HUDEP-2 (cell line): ENCODE results near the gene MTURN.

ENCODE experiments used
- DNase-seq, 76 experiments: peaks; one replicate each; lab custom pipeline; 2025; ENCODE audit not compliant: unreplicated experiment in 76 of 76; lab: John Stamatoyannopoulos, UW

Gene MTURN

GRCh38 chr7:30200591-30200990 lies 65.8 kb downstream of the MTURN start:
- no peak for DNase-seq

DNA sequence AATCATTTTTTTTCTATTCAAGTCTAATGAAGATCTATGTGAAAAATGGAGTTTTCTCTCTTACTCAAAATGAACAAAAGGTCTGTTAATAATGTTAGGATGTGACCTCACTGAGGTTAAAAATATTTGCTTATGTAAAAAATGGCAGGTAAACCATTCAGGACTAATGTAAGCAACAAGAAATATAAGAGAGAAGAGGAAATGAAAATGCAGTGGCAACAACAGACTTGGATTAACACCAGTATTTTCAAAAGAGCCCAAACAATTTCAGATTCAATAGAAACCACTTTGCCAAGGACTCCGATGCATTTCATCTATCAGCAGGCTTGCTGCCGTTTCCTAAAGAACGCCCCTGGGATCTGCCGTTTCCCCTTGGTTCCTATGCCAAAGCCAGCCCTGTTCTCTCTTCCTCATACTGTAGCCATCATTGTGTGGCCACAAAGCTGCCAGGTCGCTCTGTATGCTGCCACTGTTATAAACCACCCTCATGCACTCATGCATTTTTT lies 66.4 kb downstream of the MTURN start:
- no peak for DNase-seq

GRCh38 chr7:30201921-30202320 lies 67.1 kb downstream of the MTURN start:
- DNase-seq: no peak

GRCh38 chr7:30202671-30203070 lies 67.9 kb downstream of the MTURN start:
- DNase-seq: no peak

DNA sequence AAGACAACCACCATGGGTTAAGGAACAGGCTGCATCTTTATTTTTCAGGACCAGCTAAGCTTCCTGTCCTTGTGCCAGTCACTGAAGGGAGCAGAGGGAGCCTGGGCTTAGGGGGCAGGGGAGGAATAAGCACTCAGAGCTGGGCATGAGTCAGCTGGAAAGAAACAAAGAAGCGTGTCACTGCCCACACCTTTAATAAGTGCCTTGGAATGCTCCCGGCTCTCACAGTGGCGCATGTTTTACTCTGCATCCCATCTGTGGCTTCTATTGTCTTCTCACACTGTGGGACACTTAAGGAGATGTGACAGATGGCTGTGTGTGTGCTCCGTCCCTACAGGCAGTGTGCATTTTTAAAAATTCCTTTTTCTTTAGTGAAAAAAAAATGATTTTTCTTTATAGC lies 71.7 kb downstream of the MTURN start:
- DNase-seq: no peak

DNA sequence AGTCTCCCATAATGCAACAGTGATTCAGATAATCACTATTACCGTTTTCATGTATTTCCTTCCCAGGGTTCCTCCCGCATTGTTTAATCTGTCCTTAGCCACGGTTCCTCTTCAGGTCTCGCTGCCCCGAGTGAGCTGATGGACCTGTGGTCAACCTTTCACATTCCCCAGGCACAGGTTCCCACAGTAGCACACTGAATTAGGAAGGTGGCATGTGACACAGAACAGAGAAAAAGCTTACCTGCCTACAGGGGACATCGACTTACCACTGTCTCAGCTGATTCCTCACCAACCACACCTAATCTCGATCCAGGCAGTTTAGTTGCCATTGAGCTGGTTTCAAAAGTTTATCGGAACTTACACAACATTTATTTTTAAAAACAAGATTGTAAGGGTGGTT lies 72.2 kb downstream of the MTURN start:
- DNase-seq: no peak

DNA sequence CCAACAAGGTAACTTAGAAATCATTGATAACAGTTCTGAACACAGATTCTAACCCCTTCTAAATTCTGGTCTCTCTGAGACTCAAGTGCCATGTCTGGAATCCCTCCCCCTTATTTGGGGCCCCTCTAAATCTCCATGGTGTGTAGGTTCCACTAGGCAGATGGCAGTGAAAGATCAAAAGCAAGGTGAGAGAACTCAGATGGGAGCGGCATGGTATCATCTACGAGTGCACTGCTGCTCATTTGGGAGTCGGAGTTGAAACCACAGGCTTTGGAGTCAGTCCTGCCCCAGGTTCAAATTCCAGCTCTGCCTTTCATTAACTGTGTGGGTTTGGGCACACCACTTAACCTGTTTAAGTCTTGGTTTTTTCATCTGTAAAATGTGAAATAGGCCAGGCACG lies 72.6 kb downstream of the MTURN start:
- DNase-seq: no peak

DNA sequence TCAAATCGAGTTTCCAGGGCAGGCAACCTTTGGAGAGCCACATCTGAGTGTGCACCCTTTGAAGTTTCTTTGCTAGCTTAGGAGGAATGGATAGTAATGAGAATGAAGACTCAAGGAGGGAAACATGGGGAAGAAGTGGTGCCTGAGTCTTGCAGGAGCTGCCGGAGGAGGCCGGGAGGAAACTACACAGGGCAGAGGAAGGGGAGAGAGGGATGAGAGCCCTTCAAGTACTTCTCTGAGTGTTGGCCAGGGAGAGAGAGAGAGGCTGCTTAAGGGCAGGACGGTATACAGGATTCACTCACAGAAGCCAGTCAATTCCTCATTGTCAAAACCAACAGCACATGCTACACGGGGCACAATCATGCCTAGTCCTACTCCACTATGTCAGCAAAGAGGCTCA lies 75.2 kb downstream of the MTURN start:
- DNase-seq: no peak
